ENCODE data around the gene SNAP47.

GRCh38 chr1:227734546-227734855 lies 734 bp upstream of the SNAP47 start:
- TF ChIP-seq POLR2A (IDR thresholded peaks at IDR 0.05) = no peak
- TF ChIP-seq, protein P1, sequence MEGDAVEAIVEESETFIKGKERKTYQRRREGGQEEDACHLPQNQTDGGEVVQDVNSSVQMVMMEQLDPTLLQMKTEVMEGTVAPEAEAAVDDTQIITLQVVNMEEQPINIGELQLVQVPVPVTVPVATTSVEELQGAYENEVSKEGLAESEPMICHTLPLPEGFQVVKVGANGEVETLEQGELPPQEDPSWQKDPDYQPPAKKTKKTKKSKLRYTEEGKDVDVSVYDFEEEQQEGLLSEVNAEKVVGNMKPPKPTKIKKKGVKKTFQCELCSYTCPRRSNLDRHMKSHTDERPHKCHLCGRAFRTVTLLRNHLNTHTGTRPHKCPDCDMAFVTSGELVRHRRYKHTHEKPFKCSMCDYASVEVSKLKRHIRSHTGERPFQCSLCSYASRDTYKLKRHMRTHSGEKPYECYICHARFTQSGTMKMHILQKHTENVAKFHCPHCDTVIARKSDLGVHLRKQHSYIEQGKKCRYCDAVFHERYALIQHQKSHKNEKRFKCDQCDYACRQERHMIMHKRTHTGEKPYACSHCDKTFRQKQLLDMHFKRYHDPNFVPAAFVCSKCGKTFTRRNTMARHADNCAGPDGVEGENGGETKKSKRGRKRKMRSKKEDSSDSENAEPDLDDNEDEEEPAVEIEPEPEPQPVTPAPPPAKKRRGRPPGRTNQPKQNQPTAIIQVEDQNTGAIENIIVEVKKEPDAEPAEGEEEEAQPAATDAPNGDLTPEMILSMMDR (IDR thresholded peaks at IDR 0.05) = no peak
- TF ChIP-seq POLR2AphosphoS5 (IDR thresholded peaks at IDR 0.05) = no peak
- TF ChIP-seq EP300 (IDR thresholded peaks at IDR 0.05) = no peak
